HTERT RPE-1 (cell line): Measurements from ENCODE around the gene NRXN3.

Experiments used
- in situ Hi-C: fragments of 300-500 bp; cut with MboI; formaldehyde crosslinking; loops from 4 replicates; pipeline ENCODE4 v1.14.3; 2020; ENCODE audit warnings: low sequenced_read_pairs

Gene NRXN3

GRCh38 chr14:78170203-78170602, at the start of gene NRXN3:
TSS of gene NRXN3 (plus strand) at chr14:78170373. CDS start at chr14:78243094, 72,721 bp downstream.
- in situ Hi-C loops = no loop called here

- in situ Hi-C loops = no loop called here
Observed at GRCh38 chr14:78122436-78122835, 47.7 kb upstream of the NRXN3 start.

GRCh38 chr14:78123650-78124253, 46.4 kb upstream of the NRXN3 start:
- in situ Hi-C loops = no loop called here

GRCh38 chr14:78127961-78128360, 42.2 kb upstream of the NRXN3 start:
- in situ Hi-C loops = no loop called here

- in situ Hi-C loops = no loop called here
Observed at GRCh38 chr14:78129375-78129774, 40.8 kb upstream of the NRXN3 start.

- in situ Hi-C loops = no loop called here
Observed at GRCh38 chr14:78130356-78130755, 39.8 kb upstream of the NRXN3 start.

- in situ Hi-C loops = no loop called here
Observed at GRCh38 chr14:78131201-78131600, 39.0 kb upstream of the NRXN3 start.

GRCh38 chr14:78131616-78132015, 38.6 kb upstream of the NRXN3 start:
- in situ Hi-C loops = no loop called here

- in situ Hi-C loops = no loop called here
Observed at GRCh38 chr14:78135450-78135891, 34.7 kb upstream of the NRXN3 start.

GRCh38 chr14:78136695-78137094, 33.5 kb upstream of the NRXN3 start:
- in situ Hi-C loops = no loop called here

GRCh38 chr14:78141590-78141989, 28.6 kb upstream of the NRXN3 start:
- in situ Hi-C loops = no loop called here

- in situ Hi-C loops = no loop called here
Observed at GRCh38 chr14:78142998-78143397, 27.2 kb upstream of the NRXN3 start.

GRCh38 chr14:78143489-78144145, 26.6 kb upstream of the NRXN3 start:
- in situ Hi-C loops = no loop called here

GRCh38 chr14:78152201-78153063, 17.7 kb upstream of the NRXN3 start:
- in situ Hi-C loops = no loop called here

- in situ Hi-C loops = no loop called here
Observed at GRCh38 chr14:78153064-78153341, 17.2 kb upstream of the NRXN3 start.

- in situ Hi-C loops = no loop called here
Observed at GRCh38 chr14:78154827-78155226, 15.3 kb upstream of the NRXN3 start.

GRCh38 chr14:78156196-78156595, 14.0 kb upstream of the NRXN3 start:
- in situ Hi-C loops = no loop called here

- in situ Hi-C loops = no loop called here
Observed at GRCh38 chr14:78157494-78158437, 12.4 kb upstream of the NRXN3 start.

GRCh38 chr14:78162202-78162601, 8.0 kb upstream of the NRXN3 start:
- in situ Hi-C loops = no loop called here

- in situ Hi-C loops = no loop called here
Observed at GRCh38 chr14:78164226-78164853, 5.8 kb upstream of the NRXN3 start.
